Body of pancreas (tissue), 4 donors: ENCODE data around the gene MIA.
A peak's percentile ranks its signal among the peaks of the same experiment; 100 is the strongest.

Source experiments
- POLR2A ChIP-seq, 3 donors: fragments of 450-650 bp; IDR thresholded peaks; one replicate each; pipeline ENCODE4 v1.6.1; 2016; ENCODE audit warnings: antibody characterized with exemption in 3 of 3, mild to moderate bottlenecking in 2 of 3
- TF ChIP-seq, protein P1 (sequence below), 7 experiments: fragments of 450-650 bp in 4 of 7; fragments of 200-600 bp in 3 of 7; sonication (generic) in 3 of 7; IDR thresholded peaks; one replicate each; pipeline ENCODE4 v1.5.1; 2016 to 2019; ENCODE audit warnings: antibody characterized with exemption in 7 of 7

DNA sequence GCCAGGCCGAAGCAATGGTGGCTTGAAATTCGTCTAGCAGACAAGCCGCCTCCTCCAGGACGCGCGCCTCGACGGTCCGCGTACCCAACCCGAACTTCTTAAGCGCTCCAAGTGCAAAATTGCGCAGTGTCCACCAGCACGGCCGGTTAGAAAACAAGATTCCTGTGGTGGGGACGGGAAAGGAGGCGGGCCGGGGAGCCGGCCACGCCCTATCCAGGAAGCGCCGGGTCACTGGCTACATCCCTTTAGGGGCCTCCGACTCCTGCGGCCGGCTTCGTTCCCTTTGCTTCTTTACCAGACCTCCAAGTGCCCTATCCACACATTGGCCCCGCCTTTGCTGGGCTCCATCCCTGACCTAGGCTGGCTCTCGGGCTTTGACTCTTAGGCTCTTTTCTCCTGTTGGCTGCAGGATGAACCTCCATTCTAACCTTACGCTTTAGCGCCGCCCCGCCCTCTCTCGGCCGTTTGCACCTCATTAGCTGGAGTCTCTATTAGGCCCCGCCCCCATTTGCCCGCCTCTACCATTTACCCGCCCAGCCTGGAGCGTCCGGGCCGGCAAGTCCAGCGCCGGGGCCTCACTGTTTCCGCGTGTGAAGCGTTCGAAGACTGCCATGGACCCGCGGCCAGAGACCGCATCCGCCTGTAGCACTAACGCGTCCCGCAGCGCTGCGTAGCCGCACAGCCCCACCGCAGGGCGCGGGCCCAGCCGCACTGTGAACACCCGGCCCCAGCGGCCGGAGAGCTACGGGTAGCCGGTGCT is 35.5 kb downstream of the MIA start:
- TF ChIP-seq, protein P1, sequence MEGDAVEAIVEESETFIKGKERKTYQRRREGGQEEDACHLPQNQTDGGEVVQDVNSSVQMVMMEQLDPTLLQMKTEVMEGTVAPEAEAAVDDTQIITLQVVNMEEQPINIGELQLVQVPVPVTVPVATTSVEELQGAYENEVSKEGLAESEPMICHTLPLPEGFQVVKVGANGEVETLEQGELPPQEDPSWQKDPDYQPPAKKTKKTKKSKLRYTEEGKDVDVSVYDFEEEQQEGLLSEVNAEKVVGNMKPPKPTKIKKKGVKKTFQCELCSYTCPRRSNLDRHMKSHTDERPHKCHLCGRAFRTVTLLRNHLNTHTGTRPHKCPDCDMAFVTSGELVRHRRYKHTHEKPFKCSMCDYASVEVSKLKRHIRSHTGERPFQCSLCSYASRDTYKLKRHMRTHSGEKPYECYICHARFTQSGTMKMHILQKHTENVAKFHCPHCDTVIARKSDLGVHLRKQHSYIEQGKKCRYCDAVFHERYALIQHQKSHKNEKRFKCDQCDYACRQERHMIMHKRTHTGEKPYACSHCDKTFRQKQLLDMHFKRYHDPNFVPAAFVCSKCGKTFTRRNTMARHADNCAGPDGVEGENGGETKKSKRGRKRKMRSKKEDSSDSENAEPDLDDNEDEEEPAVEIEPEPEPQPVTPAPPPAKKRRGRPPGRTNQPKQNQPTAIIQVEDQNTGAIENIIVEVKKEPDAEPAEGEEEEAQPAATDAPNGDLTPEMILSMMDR (IDR thresholded peaks at IDR 0.05): peak in 3 of 7 experiments; percentile 10 to 30 (median 19)
- peak in 1 of 3 donors; percentile 16 for TF ChIP-seq POLR2A (IDR thresholded peaks at IDR 0.05)
